Measurements from ENCODE around the gene GOLM1. TPM values are rescaled to one million over a fixed set of nuclear protein-coding genes. Genes with fewer than 3 reads are reported as not detected.

GOLM1 gene
- total RNA-seq, 1 donor from 2014 or later = 0.80 TPM

- H3K9me3 Mint-ChIP-seq = no peaks in the 10 kb centered on the region
- ChIA-PET CTCF (no interaction called here), POLR2A (no interaction called here)
- intact Hi-C loops (cut with micrococcal nuclease) = no loop called here
- H3K4me1 Mint-ChIP-seq = peaks cover 2% of the 10 kb centered on the region
- ATAC-seq (ENCODE audit: low read depth) (no peak), DNase-seq (no peak)
- no peak for TF ChIP-seq CTCF (IDR thresholded peaks at IDR 0.05)
- peaks cover 62% of the 10 kb centered on the region for H3K36me3 Mint-ChIP-seq (ENCODE audit: low read depth)
- no peak overlapping the region for H3K27ac Mint-ChIP-seq
- H3K27me3 Mint-ChIP-seq = no peaks in the 10 kb centered on the region
- no peak overlapping the region for H3K4me3 Mint-ChIP-seq
Observed at GRCh38 chr9:85995097-85995496, 104.3 kb downstream of the GOLM1 start.

- ATAC-seq (ENCODE audit: low read depth) (no peak), DNase-seq (no peak)
- ChIA-PET POLR2A (interaction anchor here (0.5 kb wide), 1 partner anchor 42 kb away, joined by 3 read pairs; no protein-coding TSS in a partner anchor), CTCF (no interaction called here)
- Mint-ChIP-seq H3K27me3 (no peaks in the 10 kb centered on the region), H3K9me3 (no peaks in the 10 kb centered on the region), H3K36me3 (ENCODE audit: low read depth) (peaks cover 64% of the 10 kb centered on the region), H3K27ac (no peak overlapping the region), H3K4me1 (peaks cover 2% of the 10 kb centered on the region), H3K4me3 (no peak overlapping the region)
- intact Hi-C loops (cut with micrococcal nuclease) = no loop called here
- TF ChIP-seq CTCF (IDR thresholded peaks at IDR 0.05) = no peak
Observed at GRCh38 chr9:85994191-85994590, 105.2 kb downstream of the GOLM1 start.

GRCh38 chr9:85987236-85987635, 112.1 kb downstream of the GOLM1 start:
- no peak for DNase-seq
- ChIA-PET POLR2A (no interaction called here), CTCF (no interaction called here)
- no peak for TF ChIP-seq CTCF (IDR thresholded peaks at IDR 0.05)
- H3K36me3 Mint-ChIP-seq (ENCODE audit: low read depth) = peaks cover 68% of the 10 kb centered on the region
- intact Hi-C loops (cut with micrococcal nuclease) = no loop called here
- H3K9me3 Mint-ChIP-seq = no peaks in the 10 kb centered on the region
- H3K4me1 Mint-ChIP-seq = no peaks in the 10 kb centered on the region
- no peak for ATAC-seq (ENCODE audit: low read depth)
- H3K27me3 Mint-ChIP-seq = no peaks in the 10 kb centered on the region
- no peak overlapping the region for H3K4me3 Mint-ChIP-seq
- H3K27ac Mint-ChIP-seq = no peak overlapping the region

GRCh38 chr9:85984457-85984856, 114.9 kb downstream of the GOLM1 start:
- Mint-ChIP-seq H3K4me3 (no peak overlapping the region), H3K9me3 (no peaks in the 10 kb centered on the region), H3K27ac (no peak overlapping the region), H3K27me3 (no peaks in the 10 kb centered on the region), H3K4me1 (no peaks in the 10 kb centered on the region), H3K36me3 (ENCODE audit: low read depth) (peaks cover 82% of the 10 kb centered on the region)
- no peak for TF ChIP-seq CTCF (IDR thresholded peaks at IDR 0.05)
- intact Hi-C loops (cut with micrococcal nuclease) = no loop called here
- POLR2A ChIA-PET = no interaction called here
- no peak for DNase-seq
- CTCF ChIA-PET = no interaction called here
- no peak for ATAC-seq (ENCODE audit: low read depth)

GRCh38 chr9:85981369-85981768, 118.0 kb downstream of the GOLM1 start:
- no peak for TF ChIP-seq CTCF (IDR thresholded peaks at IDR 0.05)
- Mint-ChIP-seq H3K4me3 (no peak overlapping the region), H3K36me3 (ENCODE audit: low read depth) (peaks cover 91% of the 10 kb centered on the region), H3K27me3 (no peaks in the 10 kb centered on the region), H3K4me1 (no peaks in the 10 kb centered on the region), H3K9me3 (no peaks in the 10 kb centered on the region), H3K27ac (no peak overlapping the region)
- no peak for DNase-seq
- intact Hi-C loops (cut with micrococcal nuclease) = no loop called here
- ChIA-PET CTCF (no interaction called here), POLR2A (no interaction called here)
- ATAC-seq (ENCODE audit: low read depth) = no peak
